B cell (primary cell): ENCODE results near the gene PDZD7. TPM values are rescaled to one million over a fixed set of nuclear protein-coding genes. Genes with fewer than 3 reads are reported as not detected.

Source experiments
- ATAC-seq: fragments of 200-7000 bp; cut with Tn5 transposase; one replicate; pipeline ENCODE4 v1.10.0; 2021; ENCODE audit warnings: low read depth, mild to moderate bottlenecking, moderate number of reproducible peaks, moderate library complexity
- CTCF ChIA-PET: fragments of 350-600 bp; sonication (Branson Sonifier 250); formaldehyde crosslinking; loops from one replicate; lab custom pipeline; 2021; ENCODE audit warnings: antibody characterized with exemption, inconsistent platforms; lab: Charles Lee
- POLR2A ChIA-PET: fragments of 350-600 bp; sonication (Branson Sonifier 250); formaldehyde crosslinking; loops from one replicate; lab custom pipeline; 2021; ENCODE audit warnings: antibody characterized with exemption; lab: Charles Lee
- DNase-seq: peaks from one replicate; pipeline ENCODE4 v3.0.0; 2013
- H2AFZ ChIP-seq: 2 replicates; pipeline ENCODE4 v1.6.1; 2012; ENCODE audit warnings: mild to moderate bottlenecking, low read depth, low read length; ENCODE audit not compliant: insufficient read depth, poor library complexity, severe bottlenecking
- H3K27ac ChIP-seq, 2 donors: 1 replicate in 1 of 2; 2 replicates in 1 of 2; pipeline ENCODE4 v1.5.1; 2012 to 2013; ENCODE audit warnings: low read length in 2 of 2, mild to moderate bottlenecking in 2 of 2, moderate library complexity in 1 of 2
- H3K27me3 ChIP-seq, 4 experiments: fragments of 200-600 bp in 1 of 4; sonication (generic) in 1 of 4; replicated peaks in 1 of 4; 1 replicate in 2 of 4; 2 replicates in 2 of 4; pipeline versions ENCODE4 v1.6.1 to v1.7.0; 2013 to 2016; ENCODE audit warnings: low read length in 3 of 4, mild to moderate bottlenecking in 2 of 4, mixed read lengths in 1 of 4, moderate library complexity in 1 of 4; ENCODE audit not compliant: insufficient read depth in 4 of 4, control insufficient read depth in 3 of 4; ENCODE audit errors: control extremely low read depth in 1 of 4
- H3K36me3 ChIP-seq, 2 experiments: replicated peaks in 1 of 2; 1 replicate in 1 of 2; 2 replicates in 1 of 2; pipeline versions ENCODE4 v1.6.1 to v1.7.1; 2013; ENCODE audit warnings: low read length in 1 of 2; ENCODE audit not compliant: insufficient read depth in 2 of 2, control insufficient read depth in 1 of 2; ENCODE audit errors: control extremely low read depth in 1 of 2, extremely low read depth in 1 of 2
- H3K4me1 ChIP-seq, 2 donors: fragments of 200-600 bp in 1 of 2; sonication (generic) in 1 of 2; 1 replicate in 1 of 2; 2 replicates in 1 of 2; pipeline versions ENCODE4 v1.5.1 to v1.6.1; 2013 to 2017; ENCODE audit warnings: low read length in 2 of 2; ENCODE audit not compliant: control insufficient read depth in 2 of 2, insufficient read depth in 2 of 2
- H3K4me2 ChIP-seq: replicated peaks from 2 replicates; pipeline ENCODE3; 2012; ENCODE audit warnings: mild to moderate bottlenecking, low read depth, low read length; ENCODE audit not compliant: poor library complexity, severe bottlenecking
- H3K4me3 ChIP-seq, 5 experiments: fragments of 200-600 bp in 1 of 5; sonication (generic) in 1 of 5; 1 replicate in 3 of 5; 2 replicates in 2 of 5; pipeline versions ENCODE4 v1.5.1 to v1.7.0; 2011 to 2016; ENCODE audit warnings: low read length in 4 of 5, mild to moderate bottlenecking in 4 of 5, low read depth in 2 of 5, control low read depth in 1 of 5, moderate library complexity in 1 of 5; ENCODE audit not compliant: insufficient read depth in 1 of 5; ENCODE audit errors: control extremely low read depth in 1 of 5, extremely low read depth in 1 of 5
- H3K79me2 ChIP-seq: fragments of 200-600 bp; sonication (generic); one replicate; pipeline ENCODE4 v1.6.0; 2016; ENCODE audit warnings: low read length; ENCODE audit not compliant: control insufficient read depth, insufficient read depth
- H3K9ac ChIP-seq: fragments of 200-600 bp; sonication (generic); 2 replicates; pipeline ENCODE4 v1.6.1; 2017; ENCODE audit warnings: mild to moderate bottlenecking, low read length, moderate library complexity
- H3K9me3 ChIP-seq, 3 donors: one replicate each; pipeline versions ENCODE4 v1.6.1 to v1.7.1; 2013; ENCODE audit warnings: low read length in 2 of 3; ENCODE audit not compliant: control insufficient read depth in 2 of 3, insufficient read depth in 1 of 3; ENCODE audit errors: control extremely low read depth in 1 of 3
- H4K20me1 ChIP-seq: 2 replicates; pipeline ENCODE4 v1.6.0; 2012; ENCODE audit warnings: mild to moderate bottlenecking, low read length; ENCODE audit not compliant: insufficient read depth, control insufficient read depth, poor library complexity, severe bottlenecking
- H3K27ac Mint-ChIP-seq: one replicate; pipeline ENCODE4 v1.8.0; 2021; ENCODE audit warnings: mixed read lengths
- H3K27me3 Mint-ChIP-seq: one replicate; pipeline ENCODE4 v1.8.0; 2021; ENCODE audit warnings: mixed read lengths
- H3K4me1 Mint-ChIP-seq: one replicate; pipeline ENCODE4 v1.8.0; 2021; ENCODE audit warnings: mixed read lengths
- H3K4me3 Mint-ChIP-seq: one replicate; pipeline ENCODE4 v1.8.0; 2021; ENCODE audit warnings: mixed read lengths
- H3K9me3 Mint-ChIP-seq: one replicate; pipeline ENCODE4 v1.8.0; 2022; ENCODE audit warnings: mixed read lengths; ENCODE audit not compliant: insufficient read depth
- EZH2 ChIP-seq: IDR thresholded peaks from 2 replicates; pipeline ENCODE4 v1.6.1; 2012; ENCODE audit warnings: borderline replicate concordance, low read depth, mild to moderate bottlenecking, moderate library complexity, low read length; ENCODE audit not compliant: insufficient read depth, poor library complexity, severe bottlenecking
- WGBS: methylation state at CpG from one replicate; pipeline ENCODE4 v1.1.5; 2013; ENCODE audit warnings: missing lambda C conversion rate; ENCODE audit not compliant: insufficient coverage; 5-methylcytosine and 5-hydroxymethylcytosine counted together
- intact Hi-C: fragments of 100-400 bp; cut with micrococcal nuclease; formaldehyde crosslinking; loops from one replicate; pipeline ENCODE4 v1.10.0; 2022
- polyA plus RNA-seq: library from polyadenylated mRNA; depleted of rRNA; stranded (reverse); fragments of >200 nt; gene quantifications from 2 replicates; pipeline ENCODE4 v1.2.3, GENCODE V29; 2012
- total RNA-seq, 2 donors: library from RNA; stranded (reverse); fragments of 120-200 nt in 1 of 2; gene quantifications; 1 replicate in 1 of 2; 2 replicates in 1 of 2; pipeline versions ENCODE4 v1.2.3 to v1.2.4, GENCODE V29; 2013 to 2022
- TF ChIP-seq, protein P1 (sequence below): fragments of 200-600 bp; IDR thresholded peaks from one replicate; pipeline ENCODE4 v1.8.0; 2022; ENCODE audit warnings: antibody characterized with exemption, mild to moderate bottlenecking

The PDZD7 gene
- total and polyA plus RNA-seq, 2 donors (not counting 1 experiment from before 2014, with no cell fraction given), result 0.64 to 0.69 TPM

- Mint-ChIP-seq H3K27me3 (peaks cover 37% of the 10 kb centered on the region), H3K27ac (no peak overlapping the region), H3K9me3 (no peaks in the 10 kb centered on the region), H3K4me3 (peak overlapping the region; percentile 53), H3K4me1 (peaks cover 16% of the 10 kb centered on the region)
- ChIA-PET CTCF (interaction anchor here (0.6 to 12.0 kb wide), 14 partner anchors 10 to 177 kb away, joined by 3 to 227 read pairs (median 3); partner anchors contain the start of genes KAZALD1, PDZD7 and SFXN3), POLR2A (interaction anchor here (1.1 to 2.0 kb wide), 2 partner anchors 10 to 19 kb away, joined by 3 to 7 read pairs; partner anchors contain the start of gene SFXN3)
- intact Hi-C loops, result loop anchor here (1.0 kb wide), 2 partner anchors 8 to 10 kb away; no protein-coding TSS in a partner anchor
- no peak for TF ChIP-seq EZH2
- TF ChIP-seq, protein P1, sequence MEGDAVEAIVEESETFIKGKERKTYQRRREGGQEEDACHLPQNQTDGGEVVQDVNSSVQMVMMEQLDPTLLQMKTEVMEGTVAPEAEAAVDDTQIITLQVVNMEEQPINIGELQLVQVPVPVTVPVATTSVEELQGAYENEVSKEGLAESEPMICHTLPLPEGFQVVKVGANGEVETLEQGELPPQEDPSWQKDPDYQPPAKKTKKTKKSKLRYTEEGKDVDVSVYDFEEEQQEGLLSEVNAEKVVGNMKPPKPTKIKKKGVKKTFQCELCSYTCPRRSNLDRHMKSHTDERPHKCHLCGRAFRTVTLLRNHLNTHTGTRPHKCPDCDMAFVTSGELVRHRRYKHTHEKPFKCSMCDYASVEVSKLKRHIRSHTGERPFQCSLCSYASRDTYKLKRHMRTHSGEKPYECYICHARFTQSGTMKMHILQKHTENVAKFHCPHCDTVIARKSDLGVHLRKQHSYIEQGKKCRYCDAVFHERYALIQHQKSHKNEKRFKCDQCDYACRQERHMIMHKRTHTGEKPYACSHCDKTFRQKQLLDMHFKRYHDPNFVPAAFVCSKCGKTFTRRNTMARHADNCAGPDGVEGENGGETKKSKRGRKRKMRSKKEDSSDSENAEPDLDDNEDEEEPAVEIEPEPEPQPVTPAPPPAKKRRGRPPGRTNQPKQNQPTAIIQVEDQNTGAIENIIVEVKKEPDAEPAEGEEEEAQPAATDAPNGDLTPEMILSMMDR, result peak; percentile 87
- peaks cover 3% of the 10 kb centered on the region for H3K79me2 ChIP-seq
- H3K4me1 ChIP-seq, result peaks cover 9 to 11% of the 10 kb centered on the region in 2 donors
- H3K4me3 ChIP-seq, result peak overlapping the region in 2 of 5 experiments; percentile 13 to 41
- no peaks in the 10 kb centered on the region for H4K20me1 ChIP-seq
- WGBS, result 14% methylated on average over 41 of the region's 42 CpGs
- no peaks in the 10 kb centered on the region for H3K36me3 ChIP-seq
- H3K4me2 ChIP-seq, result peak overlapping the region; percentile 61
- DNase-seq, result peak; percentile 84
- H2AFZ ChIP-seq, result peak overlapping the region; percentile 21
- ATAC-seq, result peak; percentile 96
- H3K27ac ChIP-seq, result no peak overlapping the region
- H3K9ac ChIP-seq, result no peak overlapping the region
- H3K9me3 ChIP-seq, result peaks cover 0 to 4% (median 0%) of the 10 kb centered on the region in 3 donors
- peaks cover 0 to 50% (median 24%) of the 10 kb centered on the region in 4 experiments for H3K27me3 ChIP-seq
Observed at GRCh38 chr10:101050208-101051069, 19.5 kb upstream of the PDZD7 start.
